ENCODE data around the gene ADGRF4.

DNA sequence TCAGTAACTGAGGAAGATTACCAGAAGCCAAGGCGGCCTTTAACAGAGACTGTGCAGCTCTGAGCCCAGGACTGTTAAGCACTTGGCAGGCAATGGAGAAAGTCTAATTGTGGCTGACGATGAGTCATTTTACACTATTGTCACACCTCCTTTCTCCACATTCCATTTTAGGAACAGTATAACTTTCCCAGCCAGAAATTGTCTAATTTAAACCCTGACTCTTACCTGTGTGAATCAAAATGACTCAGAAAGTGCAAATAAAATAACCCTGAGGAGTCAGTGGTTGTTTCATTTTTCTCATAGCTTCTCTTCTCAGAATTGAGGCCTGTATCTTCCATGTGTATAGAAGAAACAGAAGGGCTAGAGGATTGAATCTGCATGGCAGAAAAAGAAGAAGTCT is 43.4 kb downstream of the ADGRF4 start:
- no peak for TF ChIP-seq CTCF (IDR thresholded peaks at IDR 0.05; ENCODE audit: low read depth, low read length, poor library complexity, severe bottlenecking)
- no peak for TF ChIP-seq EZH2phosphoT487 (IDR thresholded peaks at IDR 0.05; ENCODE audit: borderline replicate concordance, low read length)
